Astrocyte (in vitro differentiated cells and primary cell): ENCODE results near the gene CERS6. TPM values are rescaled to one million over a fixed set of nuclear protein-coding genes. Genes with fewer than 3 reads are reported as not detected.

ENCODE experiments used
- DNase-seq: peaks from one replicate; pipeline ENCODE4 v3.0.0-alpha.2; 2010; ENCODE audit warnings: low read depth
- FAIRE-seq: peaks from 2 replicates; lab custom pipeline; 2011; peaks lifted over from hg19 to GRCh38; lab: Jason Lieb, UNC
- H2AFZ ChIP-seq: 2 replicates; pipeline ENCODE4 v1.6.0; 2012; ENCODE audit warnings: low read depth, low read length, inconsistent platforms
- H3K27ac ChIP-seq: 2 replicates; pipeline ENCODE4 v1.5.1; 2011; ENCODE audit warnings: low read depth, low read length, inconsistent platforms
- H3K27me3 ChIP-seq: 2 replicates; pipeline ENCODE4 v1.6.0; 2011; ENCODE audit warnings: low read length, inconsistent platforms; ENCODE audit not compliant: insufficient read depth
- H3K36me3 ChIP-seq: 2 replicates; pipeline ENCODE4 v1.5.1; 2011; ENCODE audit warnings: low read length, inconsistent platforms; ENCODE audit not compliant: insufficient read depth
- H3K4me1 ChIP-seq: 2 replicates; pipeline ENCODE4 v1.5.1; 2011; ENCODE audit warnings: low read length, inconsistent platforms; ENCODE audit not compliant: insufficient read depth
- H3K4me2 ChIP-seq: 2 replicates; pipeline ENCODE4 v1.6.0; 2012; ENCODE audit warnings: low read length, inconsistent platforms
- H3K4me3 ChIP-seq: 2 replicates; pipeline ENCODE4 v1.5.1; 2011; ENCODE audit warnings: low read depth, mild to moderate bottlenecking, low read length, inconsistent platforms; ENCODE audit not compliant: insufficient read depth
- H3K79me2 ChIP-seq: 2 replicates; pipeline ENCODE4 v1.6.0; 2012; ENCODE audit warnings: mild to moderate bottlenecking, low read length, inconsistent platforms; ENCODE audit not compliant: insufficient read depth
- H3K9ac ChIP-seq: 2 replicates; pipeline ENCODE4 v1.6.0; 2012; ENCODE audit warnings: mild to moderate bottlenecking, low read length, inconsistent platforms
- H3K9me3 ChIP-seq: 2 replicates; pipeline ENCODE4 v1.5.1; 2012; ENCODE audit warnings: low read depth, mild to moderate bottlenecking, low read length, inconsistent platforms; ENCODE audit not compliant: insufficient read depth
- H4K20me1 ChIP-seq: 2 replicates; pipeline ENCODE4 v1.6.0; 2012; ENCODE audit warnings: low read length, inconsistent platforms; ENCODE audit not compliant: insufficient read depth
- H3K27ac Mint-ChIP-seq: one replicate; pipeline ENCODE4 v1.8.0; 2021; ENCODE audit warnings: mild to moderate bottlenecking, mixed read lengths; ENCODE audit not compliant: unreplicated experiment
- H3K27me3 Mint-ChIP-seq: one replicate; pipeline ENCODE4 v1.8.0; 2021; ENCODE audit warnings: low read depth, mixed read lengths; ENCODE audit not compliant: unreplicated experiment
- H3K36me3 Mint-ChIP-seq: one replicate; pipeline ENCODE4 v1.8.0; 2021; ENCODE audit warnings: low read depth, mixed read lengths; ENCODE audit not compliant: unreplicated experiment
- H3K4me1 Mint-ChIP-seq: one replicate; pipeline ENCODE4 v1.8.0; 2021; ENCODE audit warnings: low read depth, mixed read lengths; ENCODE audit not compliant: unreplicated experiment
- H3K4me3 Mint-ChIP-seq: one replicate; pipeline ENCODE4 v1.8.0; 2021; ENCODE audit warnings: mild to moderate bottlenecking, moderate library complexity, mixed read lengths; ENCODE audit not compliant: unreplicated experiment
- H3K9me3 Mint-ChIP-seq: one replicate; pipeline ENCODE4 v1.8.0; 2021; ENCODE audit warnings: mild to moderate bottlenecking, mixed read lengths; ENCODE audit not compliant: unreplicated experiment
- CTCF ChIP-seq: IDR thresholded peaks from 2 replicates; pipeline ENCODE4 v1.5.1; 2011; ENCODE audit warnings: low read depth, mild to moderate bottlenecking, inconsistent platforms, low read length, moderate library complexity; ENCODE audit not compliant: insufficient read depth
- EZH2 ChIP-seq: IDR thresholded peaks from 2 replicates; pipeline ENCODE4 v1.6.1; 2012; ENCODE audit warnings: mild to moderate bottlenecking, low read length, inconsistent platforms; ENCODE audit not compliant: insufficient read depth
- total RNA-seq: library from RNA; stranded (reverse); gene quantifications from 2 replicates; pipeline ENCODE4 v1.2.1, GENCODE V29; 2021

The CERS6 gene
- total RNA-seq, 1 donor from 2014 or later, result 23.4 TPM

- no peaks in the 10 kb centered on the region for H3K9me3 Mint-ChIP-seq
- no peak overlapping the region for H2AFZ ChIP-seq
- no peaks in the 10 kb centered on the region for H3K79me2 ChIP-seq
- H3K4me2 ChIP-seq, result no peak overlapping the region
- no peaks in the 10 kb centered on the region for H3K27me3 Mint-ChIP-seq
- no peaks in the 10 kb centered on the region for H3K36me3 ChIP-seq
- H3K4me3 Mint-ChIP-seq, result no peak overlapping the region
- no peaks in the 10 kb centered on the region for H4K20me1 ChIP-seq
- H3K27me3 ChIP-seq, result no peaks in the 10 kb centered on the region
- H3K9me3 ChIP-seq, result no peaks in the 10 kb centered on the region
- H3K36me3 Mint-ChIP-seq, result no peaks in the 10 kb centered on the region
- H3K27ac ChIP-seq, result no peak overlapping the region
- H3K27ac Mint-ChIP-seq, result no peak overlapping the region
- FAIRE-seq (no peak), DNase-seq (no peak)
- TF ChIP-seq EZH2 (no peak), CTCF (no peak)
- no peak overlapping the region for H3K4me3 ChIP-seq
- no peaks in the 10 kb centered on the region for H3K4me1 ChIP-seq
- H3K9ac ChIP-seq, result no peak overlapping the region
- no peaks in the 10 kb centered on the region for H3K4me1 Mint-ChIP-seq
These were observed 256.0 kb downstream of the CERS6 start for GRCh38 chr2:168712053-168712452.

- Histone ChIP-seq H3K27me3 (no peaks in the 10 kb centered on the region), H4K20me1 (no peaks in the 10 kb centered on the region), H3K27ac (no peak overlapping the region), H2AFZ (no peak overlapping the region), H3K4me1 (no peaks in the 10 kb centered on the region), H3K36me3 (no peaks in the 10 kb centered on the region), H3K79me2 (no peaks in the 10 kb centered on the region), H3K4me2 (no peak overlapping the region), H3K4me3 (no peak overlapping the region), H3K9ac (no peak overlapping the region), H3K9me3 (no peaks in the 10 kb centered on the region)
- TF ChIP-seq EZH2, result no peak
- TF ChIP-seq CTCF, result no peak
- Mint-ChIP-seq H3K4me1 (peaks cover 1% of the 10 kb centered on the region), H3K9me3 (no peaks in the 10 kb centered on the region), H3K4me3 (no peak overlapping the region), H3K27ac (no peak overlapping the region), H3K27me3 (no peaks in the 10 kb centered on the region), H3K36me3 (no peaks in the 10 kb centered on the region)
- FAIRE-seq (no peak), DNase-seq (no peak)
These were observed 257.3 kb downstream of the CERS6 start for GRCh38 chr2:168713325-168713724.

- Histone ChIP-seq H3K36me3 (no peaks in the 10 kb centered on the region), H3K79me2 (no peaks in the 10 kb centered on the region), H3K9ac (no peak overlapping the region), H4K20me1 (no peaks in the 10 kb centered on the region), H3K4me1 (no peaks in the 10 kb centered on the region), H3K9me3 (no peaks in the 10 kb centered on the region), H3K27ac (no peak overlapping the region), H3K4me2 (no peak overlapping the region), H3K27me3 (no peaks in the 10 kb centered on the region), H2AFZ (no peak overlapping the region), H3K4me3 (no peak overlapping the region)
- Mint-ChIP-seq H3K4me1 (peaks cover 1% of the 10 kb centered on the region), H3K9me3 (no peaks in the 10 kb centered on the region), H3K36me3 (no peaks in the 10 kb centered on the region), H3K27ac (no peak overlapping the region), H3K27me3 (no peaks in the 10 kb centered on the region), H3K4me3 (no peak overlapping the region)
- no peak for DNase-seq
- no peak for TF ChIP-seq EZH2
- no peak for TF ChIP-seq CTCF
- no peak for FAIRE-seq
These were observed 259.8 kb downstream of the CERS6 start for GRCh38 chr2:168715849-168716248.
